AG04449 (cell line): ENCODE data around the gene HEPACAM.

Experiments
- CTCF ChIA-PET: fragments of 350-600 bp; formaldehyde crosslinking; extraction: SDS; loops from one replicate; lab custom pipeline; 2021; ENCODE audit warnings: antibody characterized with exemption; lab: Yijun Ruan, JAX
- POLR2A ChIA-PET: fragments of 400-600, 350-600 bp; formaldehyde crosslinking; extraction: SDS; loops from one replicate; lab custom pipeline; 2020; ENCODE audit warnings: antibody characterized with exemption, inconsistent platforms; lab: Yijun Ruan, JAX
- DNase-seq: peaks from one replicate; pipeline ENCODE4 v3.0.0-alpha.2; 2010; ENCODE audit warnings: low read depth, low spot score
- H3K4me3 ChIP-seq: 2 replicates; pipeline ENCODE4 v1.5.1; 2011; ENCODE audit warnings: low read depth, mild to moderate bottlenecking, control low read depth, low read length
- CTCF ChIP-seq: IDR thresholded peaks from one replicate; pipeline ENCODE4 v1.5.1; 2011; ENCODE audit warnings: mild to moderate bottlenecking, moderate library complexity, low read length, control low read depth, inconsistent platforms; ENCODE audit not compliant: insufficient read depth; ENCODE audit errors: missing control alignments

The HEPACAM gene

GRCh38 chr11:124945826-124946225, 10.0 kb upstream of the HEPACAM start:
- no peak for DNase-seq
- POLR2A ChIA-PET, result no interaction called here
- no peak overlapping the region for H3K4me3 ChIP-seq
- CTCF ChIA-PET, result interaction anchor here (1.4 to 2.8 kb wide), 4 partner anchors 10 to 108 kb away, joined by 3 to 12 read pairs (median 6); partner anchors contain the start of gene HEPACAM
- no peak for TF ChIP-seq CTCF

- H3K4me3 ChIP-seq, result no peak overlapping the region
- POLR2A ChIA-PET, result no interaction called here
- no peak for TF ChIP-seq CTCF
- no peak for DNase-seq
- CTCF ChIA-PET, result interaction anchor here (1.1 to 2.8 kb wide), 4 partner anchors 9 to 77 kb away, joined by 3 to 12 read pairs (median 6); partner anchors contain the start of gene HEPACAM
Measured at GRCh38 chr11:124944565-124944964, 8.7 kb upstream of the HEPACAM start.

GRCh38 chr11:124943741-124944140, 7.9 kb upstream of the HEPACAM start:
- H3K4me3 ChIP-seq, result no peak overlapping the region
- TF ChIP-seq CTCF, result no peak
- CTCF ChIA-PET, result interaction anchor here (0.9 to 2.8 kb wide), 7 partner anchors 9 to 488 kb away, joined by 3 to 12 read pairs (median 3); partner anchors contain the start of gene ROBO4
- DNase-seq, result no peak
- POLR2A ChIA-PET, result interaction anchor here (1.1 to 1.4 kb wide), 2 partner anchors 9 to 10 kb away, joined by 3 read pairs; partner anchors contain the start of gene CCDC15

GRCh38 chr11:124943254-124943616, 7.4 kb upstream of the HEPACAM start:
- no peak overlapping the region for H3K4me3 ChIP-seq
- CTCF ChIA-PET, result interaction anchor here (0.9 to 2.8 kb wide), 8 partner anchors 8 to 489 kb away, joined by 3 to 13 read pairs (median 6); partner anchors contain the start of gene ROBO4
- no peak for DNase-seq
- POLR2A ChIA-PET, result interaction anchor here (1.1 to 1.4 kb wide), 2 partner anchors 8 to 10 kb away, joined by 3 read pairs; partner anchors contain the start of gene CCDC15
- TF ChIP-seq CTCF, result no peak

GRCh38 chr11:124942466-124943253, 6.8 kb upstream of the HEPACAM start:
- H3K4me3 ChIP-seq, result no peak overlapping the region
- TF ChIP-seq CTCF, result no peak
- ChIA-PET POLR2A (interaction anchor here (1.1 to 2.0 kb wide), 3 partner anchors 8 to 22 kb away, joined by 3 to 5 read pairs (median 3); partner anchors contain the start of gene CCDC15), CTCF (interaction anchor here (0.6 to 2.5 kb wide), 8 partner anchors 8 to 489 kb away, joined by 3 to 13 read pairs (median 3); partner anchors contain the start of gene ROBO4)
- DNase-seq, result no peak

GRCh38 chr11:124941703-124942102, 5.9 kb upstream of the HEPACAM start:
- POLR2A ChIA-PET, result interaction anchor here (2.0 kb wide), 1 partner anchor 21 kb away, joined by 5 read pairs; no protein-coding TSS in a partner anchor
- DNase-seq, result no peak

More at GRCh38 chr11:124941703-124942102, 5.9 kb upstream of the HEPACAM start:
- no peak for TF ChIP-seq CTCF
- CTCF ChIA-PET, result interaction anchor here (0.6 to 2.5 kb wide), 3 partner anchors 11 to 148 kb away, joined by 3 to 13 read pairs (median 6); no protein-coding TSS in a partner anchor
- no peak overlapping the region for H3K4me3 ChIP-seq
